ENCODE measurements around the gene FNTB.

FNTB gene

GRCh38 chr14:64947710-64948611 lies 38.7 kb upstream of the FNTB start:
- H3K27ac Mint-ChIP-seq: no peak overlapping the region

GRCh38 chr14:64948612-64949210 lies 38.0 kb upstream of the FNTB start:
- peaks cover 17% of the 10 kb centered on the region for H3K4me1 Mint-ChIP-seq (ENCODE audit: low read depth)
- no peak overlapping the region for H3K4me3 Mint-ChIP-seq
- DNase-seq: no peak
- H3K27me3 Mint-ChIP-seq: no peaks in the 10 kb centered on the region
- H3K9me3 Mint-ChIP-seq: no peaks in the 10 kb centered on the region
- H3K36me3 Mint-ChIP-seq (ENCODE audit: low read depth): peaks cover 69% of the 10 kb centered on the region
- H3K27ac Mint-ChIP-seq: no peak overlapping the region

More at GRCh38 chr14:64947710-64948611, 38.7 kb upstream of the FNTB start:
- Mint-ChIP-seq H3K27me3 (no peaks in the 10 kb centered on the region), H3K36me3 (ENCODE audit: low read depth) (peaks cover 75% of the 10 kb centered on the region), H3K4me3 (no peak overlapping the region), H3K9me3 (no peaks in the 10 kb centered on the region), H3K4me1 (ENCODE audit: low read depth) (peaks cover 23% of the 10 kb centered on the region)
- DNase-seq: peak; percentile 24

GRCh38 chr14:64950889-64951288 lies 35.8 kb upstream of the FNTB start:
- H3K4me1 Mint-ChIP-seq (ENCODE audit: low read depth): peaks cover 10% of the 10 kb centered on the region
- H3K9me3 Mint-ChIP-seq: no peaks in the 10 kb centered on the region
- H3K27me3 Mint-ChIP-seq: no peaks in the 10 kb centered on the region
- no peak overlapping the region for H3K27ac Mint-ChIP-seq
- no peak overlapping the region for H3K4me3 Mint-ChIP-seq
- peak; percentile 5 for DNase-seq
- H3K36me3 Mint-ChIP-seq (ENCODE audit: low read depth): peaks cover 58% of the 10 kb centered on the region

- H3K9me3 Mint-ChIP-seq: no peaks in the 10 kb centered on the region
- H3K4me3 Mint-ChIP-seq: no peak overlapping the region
- H3K27ac Mint-ChIP-seq: no peak overlapping the region
- H3K27me3 Mint-ChIP-seq: no peaks in the 10 kb centered on the region
- DNase-seq: peak; percentile 15
- H3K36me3 Mint-ChIP-seq (ENCODE audit: low read depth): peaks cover 54% of the 10 kb centered on the region
- peaks cover 10% of the 10 kb centered on the region for H3K4me1 Mint-ChIP-seq (ENCODE audit: low read depth)
Measured at GRCh38 chr14:64951291-64951690, 35.4 kb upstream of the FNTB start.

GRCh38 chr14:64951724-64952123 lies 35.0 kb upstream of the FNTB start:
- peak; percentile 18 for DNase-seq
- peaks cover 7% of the 10 kb centered on the region for H3K4me1 Mint-ChIP-seq (ENCODE audit: low read depth)
- peaks cover 54% of the 10 kb centered on the region for H3K36me3 Mint-ChIP-seq (ENCODE audit: low read depth)
- no peaks in the 10 kb centered on the region for H3K9me3 Mint-ChIP-seq
- H3K27me3 Mint-ChIP-seq: no peaks in the 10 kb centered on the region
- no peak overlapping the region for H3K4me3 Mint-ChIP-seq
- H3K27ac Mint-ChIP-seq: no peak overlapping the region

GRCh38 chr14:64952598-64953309 lies 33.9 kb upstream of the FNTB start:
- no peak overlapping the region for H3K4me3 Mint-ChIP-seq
- peaks cover 46% of the 10 kb centered on the region for H3K36me3 Mint-ChIP-seq (ENCODE audit: low read depth)
- peaks cover 5% of the 10 kb centered on the region for H3K4me1 Mint-ChIP-seq (ENCODE audit: low read depth)
- H3K27ac Mint-ChIP-seq: peak overlapping the region; percentile 8
- DNase-seq: no peak
- H3K9me3 Mint-ChIP-seq: no peaks in the 10 kb centered on the region
- H3K27me3 Mint-ChIP-seq: no peaks in the 10 kb centered on the region

- DNase-seq: no peak
- H3K4me3 Mint-ChIP-seq: no peak overlapping the region
- no peak overlapping the region for H3K27ac Mint-ChIP-seq
- no peaks in the 10 kb centered on the region for H3K27me3 Mint-ChIP-seq
- H3K4me1 Mint-ChIP-seq (ENCODE audit: low read depth): peaks cover 5% of the 10 kb centered on the region
- H3K36me3 Mint-ChIP-seq (ENCODE audit: low read depth): peaks cover 42% of the 10 kb centered on the region
- H3K9me3 Mint-ChIP-seq: no peaks in the 10 kb centered on the region
Measured at GRCh38 chr14:64953310-64953654, 33.4 kb upstream of the FNTB start.

- no peaks in the 10 kb centered on the region for H3K9me3 Mint-ChIP-seq
- no peak for DNase-seq
- H3K27me3 Mint-ChIP-seq: no peaks in the 10 kb centered on the region
- no peak overlapping the region for H3K27ac Mint-ChIP-seq
- peaks cover 5% of the 10 kb centered on the region for H3K4me1 Mint-ChIP-seq (ENCODE audit: low read depth)
- no peak overlapping the region for H3K4me3 Mint-ChIP-seq
- peaks cover 39% of the 10 kb centered on the region for H3K36me3 Mint-ChIP-seq (ENCODE audit: low read depth)
Measured at GRCh38 chr14:64953661-64954060, 33.0 kb upstream of the FNTB start.

GRCh38 chr14:64954491-64955240 lies 32.0 kb upstream of the FNTB start:
- Mint-ChIP-seq H3K27me3 (no peaks in the 10 kb centered on the region), H3K4me3 (no peak overlapping the region), H3K27ac (no peak overlapping the region), H3K9me3 (no peaks in the 10 kb centered on the region), H3K4me1 (ENCODE audit: low read depth) (peaks cover 5% of the 10 kb centered on the region), H3K36me3 (ENCODE audit: low read depth) (peaks cover 32% of the 10 kb centered on the region)
- no peak for DNase-seq

- DNase-seq: no peak
- peaks cover 5% of the 10 kb centered on the region for H3K4me1 Mint-ChIP-seq (ENCODE audit: low read depth)
- H3K27ac Mint-ChIP-seq: no peak overlapping the region
- H3K9me3 Mint-ChIP-seq: no peaks in the 10 kb centered on the region
- H3K27me3 Mint-ChIP-seq: no peaks in the 10 kb centered on the region
- H3K4me3 Mint-ChIP-seq: no peak overlapping the region
- peaks cover 25% of the 10 kb centered on the region for H3K36me3 Mint-ChIP-seq (ENCODE audit: low read depth)
Measured at GRCh38 chr14:64955297-64955696, 31.4 kb upstream of the FNTB start.

GRCh38 chr14:64956697-64957406 lies 29.8 kb upstream of the FNTB start:
- H3K4me3 Mint-ChIP-seq: no peak overlapping the region
- H3K27me3 Mint-ChIP-seq: no peaks in the 10 kb centered on the region
- peaks cover 13% of the 10 kb centered on the region for H3K36me3 Mint-ChIP-seq (ENCODE audit: low read depth)
- no peak for DNase-seq
- peaks cover 5% of the 10 kb centered on the region for H3K4me1 Mint-ChIP-seq (ENCODE audit: low read depth)
- no peak overlapping the region for H3K27ac Mint-ChIP-seq
- no peaks in the 10 kb centered on the region for H3K9me3 Mint-ChIP-seq

- Mint-ChIP-seq H3K4me3 (no peak overlapping the region), H3K9me3 (no peaks in the 10 kb centered on the region), H3K4me1 (ENCODE audit: low read depth) (no peaks in the 10 kb centered on the region), H3K36me3 (ENCODE audit: low read depth) (peaks cover 13% of the 10 kb centered on the region), H3K27me3 (no peaks in the 10 kb centered on the region), H3K27ac (no peak overlapping the region)
- no peak for DNase-seq
Measured at GRCh38 chr14:64958201-64958600, 28.5 kb upstream of the FNTB start.

GRCh38 chr14:64958743-64959142 lies 28.0 kb upstream of the FNTB start:
- no peaks in the 10 kb centered on the region for H3K4me1 Mint-ChIP-seq (ENCODE audit: low read depth)
- no peak overlapping the region for H3K27ac Mint-ChIP-seq
- H3K9me3 Mint-ChIP-seq: no peaks in the 10 kb centered on the region
- no peak overlapping the region for H3K4me3 Mint-ChIP-seq
- H3K36me3 Mint-ChIP-seq (ENCODE audit: low read depth): peaks cover 11% of the 10 kb centered on the region
- DNase-seq: no peak
- no peaks in the 10 kb centered on the region for H3K27me3 Mint-ChIP-seq

GRCh38 chr14:64960762-64961276 lies 25.9 kb upstream of the FNTB start:
- Mint-ChIP-seq H3K4me1 (ENCODE audit: low read depth) (no peaks in the 10 kb centered on the region), H3K36me3 (ENCODE audit: low read depth) (peaks cover 4% of the 10 kb centered on the region), H3K27me3 (no peaks in the 10 kb centered on the region), H3K4me3 (no peak overlapping the region), H3K9me3 (no peaks in the 10 kb centered on the region), H3K27ac (no peak overlapping the region)
- DNase-seq: no peak

All from activated T-cell treated with anti-CD3 and anti-CD28 coated beads, Interleukin-2, amount 50 U/mL, for 24 hours (primary cell).